GDM1 (cell line): Measurements from ENCODE around the gene UNC5C.

Experiments used
- DNase-seq: peaks from one replicate; lab custom pipeline; 2025; lab: John Stamatoyannopoulos, UW

The UNC5C gene

DNA sequence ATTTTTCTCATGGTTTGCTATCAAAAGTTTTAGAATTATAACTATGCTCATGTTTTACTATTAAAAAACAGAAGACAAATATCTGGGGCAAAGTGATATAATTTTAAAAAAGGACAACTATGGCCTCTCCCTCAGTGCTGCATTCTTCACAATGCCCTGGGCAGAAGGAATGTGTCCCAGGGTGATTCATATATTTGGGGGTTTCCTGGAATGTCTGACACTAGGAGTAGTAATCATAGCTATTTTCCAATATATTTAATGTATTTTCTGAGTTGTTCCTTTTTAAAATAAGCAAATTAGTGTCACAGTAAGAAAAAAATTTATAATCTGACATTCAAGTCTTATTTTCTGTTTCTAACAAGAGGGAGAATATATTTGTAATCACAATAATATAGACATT, 281.7 kb downstream of the UNC5C start:
- no peak for DNase-seq

DNA sequence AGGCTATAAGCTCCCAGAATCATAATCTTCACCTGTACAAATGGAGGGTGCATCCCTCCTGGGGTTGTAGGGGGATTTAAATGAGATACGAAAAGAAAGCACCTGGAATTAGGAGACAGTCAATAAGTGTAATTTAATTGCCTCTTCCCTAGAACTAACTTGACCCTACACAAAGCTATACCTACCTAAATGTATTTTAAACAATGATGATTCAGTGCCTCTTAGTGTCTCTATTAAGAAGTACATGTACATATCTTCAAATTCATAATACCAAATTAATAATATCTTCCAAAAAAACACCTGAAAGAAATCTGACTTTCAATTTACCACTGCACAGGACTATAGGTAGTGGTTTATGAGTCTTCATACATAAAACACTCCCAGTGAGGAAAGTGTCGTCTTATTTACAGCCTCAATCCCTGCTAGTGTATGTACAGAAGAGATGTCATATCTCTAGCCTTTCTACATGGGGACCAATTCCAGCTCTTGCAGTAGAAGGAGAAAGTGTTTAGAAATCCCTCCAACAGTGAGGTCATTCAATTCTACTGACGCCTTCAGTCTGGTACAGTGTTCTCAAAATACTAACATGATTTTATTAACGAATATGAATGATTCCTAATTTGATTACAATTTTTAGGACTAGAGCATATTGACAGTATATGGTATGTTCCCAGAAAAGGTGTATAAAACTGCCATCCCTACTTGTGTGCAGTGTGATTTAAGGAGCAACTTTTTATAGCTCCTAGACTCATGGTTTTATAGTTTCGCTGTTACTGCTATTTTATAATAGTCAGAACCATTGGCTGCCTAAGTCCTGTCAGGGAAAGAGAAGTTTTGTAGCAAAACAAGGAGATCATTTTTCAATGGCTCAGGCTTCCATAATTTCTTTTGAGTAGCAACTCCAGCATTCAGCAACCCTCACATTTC, 282.7 kb downstream of the UNC5C start:
- no peak for DNase-seq

DNA sequence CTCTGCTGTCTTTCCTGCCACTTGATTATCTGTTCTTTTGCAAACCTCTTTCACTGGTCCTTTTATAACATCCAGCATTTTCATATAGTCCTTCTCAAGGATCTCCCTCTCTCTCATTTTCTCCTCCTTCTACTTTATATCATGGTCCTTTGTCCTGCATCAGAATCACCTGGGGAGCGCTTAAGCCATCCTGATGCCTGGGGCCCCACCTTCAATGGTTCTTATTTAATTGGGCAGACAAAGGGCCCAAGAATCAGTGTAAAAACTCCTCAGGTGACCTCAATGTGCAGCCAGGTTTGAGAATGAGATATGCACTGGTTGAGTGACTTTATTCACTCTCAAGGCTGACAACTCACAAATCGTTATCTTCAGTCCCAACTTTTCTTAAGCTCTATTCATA, 283.9 kb downstream of the UNC5C start:
- DNase-seq = no peak

DNA sequence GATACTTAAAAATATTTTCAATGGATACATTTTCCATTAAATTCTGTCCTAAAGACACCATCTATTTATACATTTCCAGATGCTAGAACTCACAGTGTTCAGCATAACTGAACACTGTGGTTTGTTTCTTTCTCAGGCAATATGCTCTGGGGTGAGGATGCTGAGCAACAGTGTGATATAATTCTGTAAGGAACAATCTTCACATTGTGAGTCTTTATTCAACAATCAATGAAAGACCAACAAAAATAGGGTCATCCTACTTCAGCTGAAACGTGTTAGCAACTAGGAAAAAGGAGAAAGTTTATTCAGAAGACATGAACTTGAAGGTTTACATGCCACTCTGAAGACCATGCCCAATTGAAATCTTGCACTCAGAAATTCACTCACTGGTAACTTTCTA, 284.8 kb downstream of the UNC5C start:
- DNase-seq = no peak

DNA sequence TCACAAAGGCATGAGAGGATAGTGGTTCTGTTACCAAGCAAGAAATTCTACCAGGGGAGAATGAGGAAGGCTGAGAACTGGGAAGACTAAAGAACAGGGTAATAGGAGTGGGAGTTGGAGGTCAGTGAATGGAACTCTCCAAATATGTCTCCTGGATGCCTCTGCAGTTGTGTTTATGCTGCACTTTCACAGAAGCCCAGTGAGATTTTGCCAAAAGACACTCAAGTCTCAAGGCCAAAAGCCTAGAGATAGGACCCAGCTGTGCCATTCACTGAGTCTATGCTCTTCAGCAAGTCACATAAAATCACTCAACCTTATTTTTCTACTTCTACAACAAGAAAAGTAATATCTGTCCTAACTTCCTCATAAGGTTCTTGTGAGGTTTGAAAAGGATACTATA, 285.4 kb downstream of the UNC5C start:
- DNase-seq = no peak

DNA sequence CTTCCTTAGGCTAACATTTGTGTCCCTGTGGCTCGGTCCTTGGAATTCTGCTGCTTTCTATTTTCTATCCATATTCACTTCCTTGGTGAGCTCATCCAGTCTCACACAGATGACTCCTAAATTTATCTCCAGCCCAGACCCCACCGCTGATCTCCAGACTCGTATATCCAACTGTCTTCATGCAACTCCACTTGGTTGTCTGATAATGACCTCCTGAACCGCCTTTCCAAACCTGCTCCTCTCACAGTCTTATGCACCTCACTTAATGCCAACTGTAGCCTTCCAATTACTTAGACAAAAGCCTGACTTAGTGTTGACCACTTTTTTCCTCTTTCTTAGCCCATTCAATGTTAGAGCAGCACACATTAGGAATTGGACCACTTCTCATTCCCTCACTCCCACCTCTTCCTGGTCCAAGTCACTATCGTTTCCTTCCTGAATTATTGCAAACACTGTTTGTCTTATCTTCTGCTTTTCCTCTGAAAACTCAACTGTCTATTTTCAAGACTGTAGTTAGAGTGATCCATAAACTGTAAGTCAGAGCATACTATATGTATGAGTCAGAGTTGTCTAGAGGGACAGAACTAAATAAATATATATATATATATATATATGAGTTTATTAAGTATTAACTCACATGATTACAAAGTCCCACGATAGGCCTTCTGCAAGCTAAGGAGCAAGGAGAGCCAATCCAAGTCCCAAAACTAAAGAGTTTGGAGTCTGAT, 292.5 kb downstream of the UNC5C start:
- no peak for DNase-seq

DNA sequence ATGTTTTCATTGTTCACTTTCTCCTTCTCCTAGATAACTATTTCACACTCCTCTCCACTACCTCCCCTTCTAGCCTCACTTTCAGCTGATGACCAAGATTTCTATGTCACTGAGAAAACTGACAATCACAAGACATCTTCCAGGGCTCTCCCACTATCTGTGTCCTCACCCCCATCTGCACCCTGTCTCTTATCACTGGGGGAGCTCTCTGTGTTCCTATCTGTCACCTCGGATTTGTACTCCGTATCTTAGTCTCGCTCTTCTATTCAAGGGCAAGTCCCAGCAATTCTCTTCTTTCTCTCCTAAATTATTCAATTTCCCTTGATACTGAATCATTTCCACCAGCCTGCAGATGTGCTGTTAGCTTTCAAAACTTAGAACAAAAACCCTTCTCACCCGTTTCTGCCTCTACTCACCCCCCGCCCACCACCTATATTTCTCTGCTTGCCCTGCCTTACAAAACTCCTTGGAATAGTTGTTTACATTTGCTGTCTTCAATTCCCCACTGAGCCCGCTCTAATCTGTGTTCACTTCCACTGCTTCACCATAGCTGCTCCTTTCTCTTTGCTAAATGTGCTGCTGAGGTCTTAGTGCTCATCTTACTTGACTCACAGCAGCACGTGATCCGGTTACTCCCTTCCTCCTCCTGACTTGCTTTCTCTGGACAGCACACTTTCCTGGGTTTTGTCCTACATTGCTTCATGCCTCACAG, 293.2 kb downstream of the UNC5C start:
- DNase-seq = no peak

DNA sequence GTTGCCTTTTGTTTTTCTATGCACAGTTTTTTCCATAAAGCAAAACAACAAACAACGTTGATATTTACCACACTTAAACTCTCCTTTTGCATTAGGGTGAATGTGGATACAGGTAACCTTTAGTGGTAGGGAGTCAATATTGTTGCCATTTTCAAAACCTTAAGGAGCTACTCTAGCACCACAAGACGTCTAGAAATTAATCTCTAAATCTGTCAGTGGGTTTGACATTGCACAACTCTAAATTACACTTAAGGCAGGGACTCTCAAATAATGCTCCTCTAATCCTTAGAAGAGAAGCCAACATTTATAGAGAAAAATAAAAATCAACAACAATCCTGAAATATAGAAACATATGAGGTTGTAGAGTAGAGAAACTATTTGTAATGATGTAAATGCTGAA, 297.2 kb downstream of the UNC5C start:
- no peak for DNase-seq

DNA sequence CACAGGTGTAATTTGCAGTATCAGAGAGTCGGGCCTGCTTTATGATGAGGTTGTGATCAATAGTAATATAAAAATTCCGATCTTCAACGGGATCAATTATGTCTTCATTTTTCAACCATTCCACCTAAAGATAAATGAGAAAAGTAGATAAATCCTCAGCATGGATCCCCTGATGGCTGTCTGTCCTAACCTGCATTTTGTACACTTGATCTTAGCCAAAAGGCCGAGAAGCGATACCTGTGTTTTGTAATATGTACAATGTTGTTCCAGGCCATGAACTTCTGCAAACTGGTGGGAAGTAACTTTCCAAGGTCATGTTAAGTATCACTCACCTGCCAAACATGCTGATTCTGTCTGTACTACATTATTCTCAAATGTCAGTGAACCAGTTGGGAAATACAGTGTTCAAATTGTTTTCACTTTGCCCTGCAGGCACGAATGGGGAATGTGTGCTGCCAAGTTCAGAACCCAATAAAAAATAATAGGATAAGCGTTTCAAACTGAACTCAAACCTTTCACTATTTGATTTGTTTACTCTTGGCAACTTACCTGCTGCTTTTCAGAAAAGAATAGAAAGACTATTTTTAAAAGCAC, 298.1 kb downstream of the UNC5C start:
- no peak for DNase-seq

DNA sequence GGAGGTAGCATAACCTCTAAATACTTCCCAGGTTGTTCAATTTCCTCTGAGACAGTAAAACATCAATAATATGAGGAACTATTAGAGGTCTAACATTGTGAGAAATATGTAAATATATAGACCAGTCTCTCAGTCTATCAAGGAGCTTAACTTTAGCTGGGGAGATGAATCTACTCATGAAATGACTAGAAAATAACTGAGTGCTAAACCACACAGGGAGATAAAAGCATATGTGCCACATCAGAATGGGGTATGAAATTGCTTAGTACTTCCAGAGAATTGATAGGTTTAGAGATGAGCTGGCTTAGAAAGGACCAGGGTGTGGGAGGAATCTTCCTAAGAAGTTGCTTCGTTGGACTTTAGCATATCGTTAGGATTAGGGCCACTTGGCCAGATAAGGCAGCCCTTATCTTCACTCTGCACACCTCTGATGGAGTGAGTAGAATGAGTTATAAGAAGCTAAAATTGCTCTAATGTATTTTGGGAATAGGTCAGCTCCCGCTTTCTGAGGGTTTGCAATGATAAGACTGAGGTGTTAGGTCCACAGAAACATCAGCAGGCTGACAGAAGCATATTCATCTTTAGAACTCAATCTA, 299.2 kb downstream of the UNC5C start:
- DNase-seq = no peak

DNA sequence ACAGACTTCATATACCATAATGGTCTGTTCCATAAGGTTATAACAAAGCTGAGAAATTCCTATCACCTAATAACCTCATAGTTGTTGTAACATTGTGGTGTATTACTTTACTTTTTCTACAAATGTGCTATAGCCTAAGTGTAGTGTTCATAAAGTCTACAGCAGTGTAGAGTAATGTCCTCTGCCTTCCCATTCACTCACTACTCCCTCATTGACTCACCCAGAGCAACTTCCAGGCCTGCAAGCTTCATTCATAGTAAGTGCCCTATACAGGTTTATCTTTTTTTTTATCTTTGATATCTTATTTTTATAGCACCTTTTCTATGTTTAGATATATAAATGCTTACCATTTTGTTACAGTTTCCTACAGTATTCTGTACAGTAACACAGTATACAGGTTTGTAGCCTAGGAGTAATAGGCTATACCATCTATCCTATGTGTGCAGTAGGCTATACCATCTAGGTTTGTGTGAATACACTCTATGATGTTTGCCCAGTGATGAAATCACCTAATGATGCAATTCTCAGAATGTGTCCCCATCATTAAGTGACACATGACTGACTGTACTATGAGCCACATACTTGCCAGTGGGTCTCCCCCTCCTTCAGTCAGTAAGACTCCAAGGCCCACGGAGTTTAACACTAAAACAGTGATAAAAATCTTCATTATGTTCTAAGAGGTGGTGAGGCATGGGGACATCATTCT, 299.9 kb downstream of the UNC5C start:
- no peak for DNase-seq

DNA sequence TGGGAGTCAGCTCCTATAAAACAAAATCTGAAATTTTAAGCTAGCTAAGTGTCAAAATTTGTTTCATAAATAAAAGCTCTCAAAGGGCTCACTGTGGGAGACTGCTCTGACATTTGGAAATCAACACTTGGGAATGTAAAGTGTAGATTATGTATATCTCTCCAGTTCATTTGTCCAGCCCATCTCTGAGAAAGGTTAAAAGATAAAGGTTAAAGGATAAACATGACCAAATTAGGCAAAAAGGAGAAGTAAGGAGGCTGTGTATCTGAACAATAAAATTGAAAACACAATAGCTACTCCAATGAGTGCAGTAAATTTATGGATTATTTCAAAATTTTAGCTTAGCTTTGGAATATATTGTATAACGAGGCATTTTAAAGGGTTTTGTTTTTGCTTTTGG, 304.9 kb downstream of the UNC5C start:
- no peak for DNase-seq

DNA sequence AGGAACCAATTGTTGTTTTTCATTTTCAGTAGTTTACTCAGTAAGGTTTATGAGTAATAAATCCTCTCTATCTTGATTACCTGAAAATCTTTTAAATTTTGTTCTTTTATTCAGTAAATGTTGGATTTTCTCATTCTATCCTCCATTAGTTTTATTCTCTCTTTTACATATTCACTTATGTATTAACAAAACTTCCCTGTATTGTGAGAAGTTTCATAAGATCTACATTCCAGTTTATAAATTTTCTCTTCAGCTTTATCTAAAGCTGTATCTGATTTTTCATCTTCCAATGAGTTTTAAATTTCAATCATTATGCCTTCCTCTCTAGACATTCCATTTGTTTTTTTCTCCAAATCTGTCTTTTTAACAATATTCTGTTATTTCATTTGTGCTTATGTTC, 310.2 kb downstream of the UNC5C start:
- DNase-seq = no peak

DNA sequence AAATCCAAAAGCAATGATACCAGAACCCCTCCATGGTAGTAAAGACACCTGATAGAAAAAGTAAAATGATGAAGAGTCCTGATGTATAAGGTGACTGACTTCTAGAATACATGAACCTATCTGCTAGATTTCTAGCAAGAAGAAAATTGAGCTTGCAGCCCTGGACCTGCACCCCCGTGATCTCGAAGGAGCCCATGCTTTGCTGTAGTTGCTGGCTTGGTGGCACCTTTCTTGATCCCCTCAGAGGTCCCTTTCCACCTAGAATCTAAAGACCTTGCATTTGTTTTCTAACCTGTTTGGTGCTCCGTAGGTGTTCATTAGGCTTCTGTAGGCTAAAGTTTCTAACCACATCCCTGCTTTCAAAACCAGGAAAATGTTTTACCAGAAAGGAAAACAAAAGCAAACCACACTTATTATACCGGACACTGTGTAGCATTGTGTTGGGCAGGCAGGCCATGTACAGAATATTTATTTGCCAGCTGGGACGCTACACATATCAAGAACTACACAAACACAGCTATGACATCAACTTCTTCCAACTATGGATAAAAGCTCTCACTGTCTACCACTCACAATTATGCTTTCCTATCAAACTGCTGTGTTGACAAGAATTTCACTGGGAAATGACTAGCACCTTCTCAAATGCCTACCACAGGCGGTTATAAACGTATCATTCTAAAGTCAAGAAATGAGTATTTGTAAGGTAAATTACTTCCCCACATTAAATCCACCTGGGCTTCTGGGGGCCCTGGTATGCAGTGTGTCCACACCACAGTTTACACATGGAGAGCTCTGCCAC, 316.2 kb downstream of the UNC5C start:
- DNase-seq = no peak

DNA sequence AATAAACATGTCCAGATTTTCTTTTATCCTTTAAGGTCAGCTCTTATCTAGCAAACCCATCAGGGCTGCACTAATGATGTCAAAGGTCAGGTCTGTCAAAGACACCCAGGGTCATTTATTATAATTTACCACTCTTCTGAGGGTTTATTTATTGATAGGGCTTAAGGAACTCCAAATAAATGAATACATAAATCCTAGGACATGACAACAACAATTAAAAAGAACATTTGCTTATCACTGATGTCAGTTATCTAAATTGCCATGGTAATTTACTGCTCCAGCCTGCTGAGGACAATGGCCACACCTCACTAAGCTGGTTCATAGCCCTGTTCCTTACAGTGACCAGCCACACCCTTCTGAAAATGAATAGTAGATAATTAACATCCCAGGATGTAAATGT, 317.1 kb downstream of the UNC5C start:
- no peak for DNase-seq

DNA sequence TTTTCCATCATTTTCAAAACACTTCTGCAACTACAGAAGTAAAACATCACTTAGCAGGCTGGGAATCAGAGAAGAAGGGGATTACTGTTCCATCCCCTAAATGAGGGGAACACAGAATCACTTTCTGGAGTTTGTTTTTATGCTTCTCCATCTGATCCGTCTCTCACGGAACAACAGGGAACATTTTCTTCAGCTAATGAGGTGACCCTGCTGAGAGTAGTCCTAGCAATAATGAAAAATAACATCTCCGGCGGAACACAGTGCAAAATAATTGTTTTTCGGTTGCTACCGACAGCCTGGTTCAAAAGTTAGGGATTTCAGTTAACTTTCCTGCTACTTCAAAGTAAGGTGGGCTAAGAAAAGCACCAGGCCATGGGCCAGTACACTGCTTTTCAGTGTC, 322.9 kb downstream of the UNC5C start:
- DNase-seq = no peak

DNA sequence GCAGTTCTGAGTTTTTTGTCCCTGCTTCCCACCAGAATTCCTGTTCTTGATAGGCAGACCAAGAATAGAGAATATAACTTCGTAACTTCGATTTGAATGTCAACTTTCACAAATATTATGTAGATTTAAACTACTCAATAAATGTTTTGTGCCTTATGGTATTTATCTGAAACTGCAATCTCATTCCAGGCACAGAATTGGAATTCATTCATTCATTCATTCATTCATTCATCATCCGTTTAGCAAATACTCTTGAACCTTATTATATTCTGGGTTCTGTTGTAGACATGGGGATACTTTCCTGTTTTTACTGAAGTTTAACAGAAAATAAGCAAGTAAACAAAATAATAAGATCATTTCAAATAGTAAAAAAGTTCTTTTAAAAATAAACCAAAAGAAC, 324.4 kb downstream of the UNC5C start:
- DNase-seq = no peak

DNA sequence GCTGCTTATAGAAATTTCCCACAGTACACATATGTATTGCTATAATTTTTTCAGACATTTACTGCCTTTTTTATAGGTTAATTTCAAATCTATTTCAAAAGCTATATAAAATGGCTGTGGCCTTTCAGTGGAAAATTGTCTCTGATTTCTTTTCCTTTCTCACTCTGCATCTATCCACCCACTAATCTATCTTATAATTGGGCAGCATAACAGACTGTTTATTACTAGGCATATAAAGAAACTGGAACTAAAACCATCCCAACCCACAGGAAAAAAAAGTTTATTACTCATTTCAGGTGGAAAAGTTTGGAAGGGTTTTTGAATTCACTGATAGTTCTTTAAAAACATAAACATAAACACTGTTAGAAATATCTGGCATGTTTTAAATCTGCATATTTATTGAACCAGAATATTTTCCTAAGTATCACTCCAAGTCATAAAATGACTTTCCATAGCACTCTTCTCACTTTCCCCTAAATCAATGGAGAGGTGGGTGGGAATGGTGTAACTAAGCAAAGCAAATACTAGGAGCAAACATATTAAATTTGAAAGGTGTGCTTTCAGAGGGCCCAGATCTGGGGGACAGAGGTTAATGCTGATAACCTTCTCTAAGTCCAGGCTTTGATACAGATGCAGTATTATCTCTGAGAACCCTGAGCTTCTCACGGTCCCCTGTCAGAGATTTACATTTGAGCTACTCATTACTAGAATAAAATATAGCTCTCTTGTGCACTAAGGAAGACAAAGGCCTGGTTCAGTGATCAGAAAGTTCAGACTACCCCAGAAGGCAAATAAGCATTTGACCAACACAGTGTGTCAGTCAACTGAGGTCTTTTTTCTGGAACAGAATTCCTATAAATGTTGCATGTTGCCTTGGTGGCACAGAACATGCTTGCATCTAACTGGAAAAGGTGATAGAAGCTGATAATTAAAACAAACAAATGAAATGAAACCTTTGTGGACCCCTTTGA, 328.3 kb downstream of the UNC5C start:
- DNase-seq = no peak

DNA sequence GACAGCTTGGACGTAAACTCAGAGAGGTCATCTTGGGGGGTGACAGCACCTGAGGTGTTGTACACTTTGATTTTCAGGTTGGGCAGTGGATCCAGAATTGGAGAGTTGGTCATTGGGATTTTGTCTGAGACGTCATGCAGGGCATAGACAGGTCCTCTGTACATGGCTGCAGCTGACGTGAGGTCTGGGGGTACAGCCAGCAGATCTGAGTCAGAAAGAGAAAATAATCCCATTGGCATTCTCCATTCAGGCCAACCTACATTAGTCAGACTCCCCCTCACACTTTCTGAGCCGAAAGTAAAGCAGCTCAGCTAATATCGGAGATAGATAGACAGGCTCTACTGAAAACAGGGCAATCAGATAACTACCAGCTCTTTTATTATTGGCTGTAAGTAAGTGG, 329.7 kb downstream of the UNC5C start:
- no peak for DNase-seq
